ENCODE results near the gene QDPR. TPM values are rescaled to one million over a fixed set of nuclear protein-coding genes. Genes with fewer than 3 reads are reported as not detected.
"Not testable (repeated sequence)": the region's sequence is repeated elsewhere in the genome, so short reads cannot be mapped to it uniquely, and the experiment has no call there.

The QDPR gene
- total RNA-seq, 6 experiments from 2014 or later: 43.4 to 154 (median 81.5) TPM

DNA sequence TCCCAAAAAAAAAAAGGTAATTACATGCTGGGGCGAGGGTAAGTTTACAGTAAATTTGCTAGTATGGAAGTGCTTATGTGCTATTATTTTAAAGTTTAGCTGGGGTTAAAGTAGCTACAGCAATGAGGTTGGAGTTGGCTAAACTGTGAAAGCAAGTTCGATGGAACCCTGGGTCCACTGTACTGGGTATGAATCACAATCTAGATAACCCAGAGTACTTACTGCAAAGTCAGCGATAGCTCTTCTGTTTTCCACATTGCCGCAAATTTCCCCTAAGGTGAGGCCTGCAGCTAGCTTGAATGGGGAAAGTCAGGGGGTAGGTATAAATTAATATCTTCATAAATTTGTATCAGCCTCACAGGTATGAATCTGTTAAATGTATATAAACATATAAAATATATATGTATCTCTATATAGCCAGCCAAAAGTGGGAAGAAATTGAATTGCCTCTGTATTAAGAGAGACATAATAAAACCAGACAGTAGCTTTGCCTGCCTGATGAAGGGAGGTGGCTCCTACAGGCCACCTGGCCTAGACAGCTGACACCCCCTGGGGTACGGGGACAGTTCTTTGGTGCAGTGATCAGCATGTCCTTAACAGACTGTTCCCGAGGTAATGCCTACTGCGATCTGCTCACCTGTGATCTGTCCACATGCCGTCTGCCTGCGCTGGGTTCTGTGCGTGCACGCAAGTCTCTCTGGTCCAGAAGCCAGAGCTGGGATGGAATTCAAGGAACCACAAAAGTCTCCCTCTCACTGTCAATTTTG is 33.7 kb upstream of the QDPR start:
- H3K27me3 ChIP-seq: no peaks in the 10 kb centered on the region
- TF ChIP-seq, protein P1, sequence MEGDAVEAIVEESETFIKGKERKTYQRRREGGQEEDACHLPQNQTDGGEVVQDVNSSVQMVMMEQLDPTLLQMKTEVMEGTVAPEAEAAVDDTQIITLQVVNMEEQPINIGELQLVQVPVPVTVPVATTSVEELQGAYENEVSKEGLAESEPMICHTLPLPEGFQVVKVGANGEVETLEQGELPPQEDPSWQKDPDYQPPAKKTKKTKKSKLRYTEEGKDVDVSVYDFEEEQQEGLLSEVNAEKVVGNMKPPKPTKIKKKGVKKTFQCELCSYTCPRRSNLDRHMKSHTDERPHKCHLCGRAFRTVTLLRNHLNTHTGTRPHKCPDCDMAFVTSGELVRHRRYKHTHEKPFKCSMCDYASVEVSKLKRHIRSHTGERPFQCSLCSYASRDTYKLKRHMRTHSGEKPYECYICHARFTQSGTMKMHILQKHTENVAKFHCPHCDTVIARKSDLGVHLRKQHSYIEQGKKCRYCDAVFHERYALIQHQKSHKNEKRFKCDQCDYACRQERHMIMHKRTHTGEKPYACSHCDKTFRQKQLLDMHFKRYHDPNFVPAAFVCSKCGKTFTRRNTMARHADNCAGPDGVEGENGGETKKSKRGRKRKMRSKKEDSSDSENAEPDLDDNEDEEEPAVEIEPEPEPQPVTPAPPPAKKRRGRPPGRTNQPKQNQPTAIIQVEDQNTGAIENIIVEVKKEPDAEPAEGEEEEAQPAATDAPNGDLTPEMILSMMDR (IDR thresholded peaks at IDR 0.05): no peak
- TF ChIP-seq POLR2A (IDR thresholded peaks at IDR 0.05): no peak
- H3K4me3 ChIP-seq: no peak overlapping the region
- DNase-seq (no peak), ATAC-seq (no peak)
- H3K36me3 ChIP-seq: no peaks in the 10 kb centered on the region
- H3K4me1 ChIP-seq: no peaks in the 10 kb centered on the region
- WGBS (ENCODE audit: insufficient coverage, low coverage, low lambda C conversion rate, missing lambda C conversion rate): 33% methylated on average over 6 of the region's 11 CpGs
- intact Hi-C loops (cut with DNase I): loop anchor here (10.0 kb wide), 1 partner anchor 89 kb away; no protein-coding TSS in a partner anchor
- H3K27ac ChIP-seq: no peak overlapping the region
- no peaks in the 10 kb centered on the region for H3K9me3 ChIP-seq

DNA sequence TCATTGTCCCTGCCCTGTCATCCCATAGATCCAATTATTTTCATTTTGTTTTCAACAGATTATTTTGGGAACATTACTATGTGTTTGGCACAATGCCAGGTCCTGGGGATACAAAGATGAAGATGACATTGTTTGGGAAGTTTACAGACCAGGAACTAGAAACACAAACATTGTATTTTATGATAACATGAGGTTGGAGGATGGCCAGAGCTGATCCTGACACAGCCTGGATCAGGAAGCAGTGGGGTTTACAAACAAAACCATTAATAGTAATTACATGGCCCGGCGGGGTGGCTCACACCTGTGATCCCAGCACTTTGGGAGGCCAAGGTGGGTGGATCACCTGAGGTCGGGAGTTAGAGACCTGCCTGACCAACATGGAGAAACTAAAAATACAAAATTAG is 32.9 kb upstream of the QDPR start:
- H3K4me1 ChIP-seq: no peaks in the 10 kb centered on the region
- no peak for DNase-seq
- no peaks in the 10 kb centered on the region for H3K27me3 ChIP-seq
- no peak for TF ChIP-seq POLR2A (IDR thresholded peaks at IDR 0.05)
- TF ChIP-seq, protein P1 (IDR thresholded peaks at IDR 0.05): no peak
- intact Hi-C loops (cut with DNase I): loop anchor here (10.0 kb wide), 1 partner anchor 90 kb away; no protein-coding TSS in a partner anchor
- WGBS (ENCODE audit: insufficient coverage, low coverage, low lambda C conversion rate, missing lambda C conversion rate): 50% methylated on average over 1 of the region's 3 CpGs
- no peaks in the 10 kb centered on the region for H3K36me3 ChIP-seq
- no peak overlapping the region for H3K4me3 ChIP-seq
- no peaks in the 10 kb centered on the region for H3K9me3 ChIP-seq
- H3K27ac ChIP-seq: no peak overlapping the region
- ATAC-seq: peak in 1 of 4 donors; percentile 22

DNA sequence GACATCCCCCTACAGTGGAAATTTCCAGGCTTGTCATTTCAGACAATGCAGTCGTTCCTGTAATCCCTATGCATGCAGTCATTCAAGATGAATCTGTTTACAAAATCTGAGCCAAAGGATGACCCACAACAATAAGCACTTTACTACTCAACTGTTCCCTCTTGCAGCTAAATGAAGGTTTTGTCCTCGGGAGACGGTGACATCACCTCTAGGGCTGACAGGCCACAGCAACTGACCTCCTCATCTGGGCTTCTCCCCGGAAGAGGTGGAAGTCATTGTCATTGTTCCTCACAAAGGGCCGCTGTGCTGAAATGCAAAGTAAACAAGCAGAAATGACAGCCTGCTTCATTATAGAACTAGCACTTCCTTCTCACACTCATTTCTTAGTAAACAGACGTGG is 32.3 kb upstream of the QDPR start:
- Histone ChIP-seq H3K27me3 (no peaks in the 10 kb centered on the region), H3K36me3 (no peaks in the 10 kb centered on the region), H3K27ac (no peak overlapping the region), H3K4me3 (no peak overlapping the region), H3K4me1 (no peaks in the 10 kb centered on the region), H3K9me3 (no peaks in the 10 kb centered on the region)
- intact Hi-C loops (cut with DNase I): loop anchor here (10.0 kb wide), 1 partner anchor 91 kb away; no protein-coding TSS in a partner anchor
- DNase-seq (no peak), ATAC-seq (peak in 2 of 4 donors; percentile 10 to 34)
- TF ChIP-seq, protein P1 (IDR thresholded peaks at IDR 0.05): no peak
- no peak for TF ChIP-seq POLR2A (IDR thresholded peaks at IDR 0.05)
- 56% methylated on average over 6 of the region's 6 CpGs for WGBS (ENCODE audit: insufficient coverage, low coverage, low lambda C conversion rate, missing lambda C conversion rate)

DNA sequence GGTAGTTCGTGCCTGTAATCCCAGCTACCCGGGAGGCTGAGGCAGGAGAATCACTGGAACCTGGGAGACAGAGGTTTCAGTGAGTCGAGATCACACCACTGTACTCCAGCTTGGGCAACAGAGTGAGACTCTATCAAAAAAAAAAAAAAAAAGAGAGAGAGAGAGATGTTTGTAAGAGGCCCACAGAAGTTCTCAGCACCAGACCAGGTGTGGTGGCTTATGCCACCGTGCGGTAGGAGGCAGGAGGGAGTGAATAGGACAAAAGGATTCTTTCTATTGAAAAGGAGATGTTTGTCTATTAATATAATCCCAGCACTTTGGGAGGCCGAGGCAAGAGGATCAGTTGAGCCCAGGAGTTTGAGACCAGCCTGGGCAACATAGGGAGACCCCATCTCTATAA is 25.2 kb upstream of the QDPR start:
- H3K27me3 ChIP-seq; H3K4me1 ChIP-seq; H3K36me3 ChIP-seq; H3K9me3 ChIP-seq; H3K4me3 ChIP-seq; H3K27ac ChIP-seq; DNase-seq; intact Hi-C loops (cut with DNase I): not testable (repeated sequence)
- peak in 2 of 4 donors; percentile 16 to 20 for ATAC-seq
- 87% methylated on average over 5 of the region's 6 CpGs for WGBS (ENCODE audit: insufficient coverage, low coverage, low lambda C conversion rate, missing lambda C conversion rate)

DNA sequence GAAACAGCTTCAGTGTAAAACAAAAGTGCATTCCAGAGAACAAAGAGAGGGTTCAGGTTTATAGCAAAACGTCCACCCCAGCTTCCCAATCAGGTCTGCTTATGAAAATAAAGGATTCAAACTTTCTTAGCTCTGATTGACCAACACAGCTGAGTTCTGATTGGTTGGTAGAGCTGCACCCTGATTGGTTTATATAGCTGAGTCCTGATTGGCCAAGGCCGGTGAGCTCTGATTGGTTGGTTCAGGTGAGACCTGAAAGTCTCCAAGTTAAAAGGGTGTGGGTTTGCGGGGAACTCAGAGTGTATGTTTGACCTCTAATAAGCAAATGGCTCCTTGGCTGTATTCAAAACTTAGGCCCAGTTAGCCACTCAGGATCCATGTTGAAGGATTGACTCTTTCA is 24.0 kb upstream of the QDPR start:
- Histone ChIP-seq H3K27me3 (no peaks in the 10 kb centered on the region), H3K9me3 (peaks cover 0 to 2% (median 0%) of the 10 kb centered on the region in 4 donors), H3K4me1 (no peaks in the 10 kb centered on the region), H3K27ac (peak overlapping the region in 1 of 3 donors; percentile 58), H3K4me3 (no peak overlapping the region), H3K36me3 (no peaks in the 10 kb centered on the region)
- intact Hi-C loops (cut with DNase I): no loop called here
- ATAC-seq (peak in 2 of 4 donors; percentile 68 to 84), DNase-seq (no peak)
- 43% methylated on average over 3 of the region's 3 CpGs for WGBS (ENCODE audit: insufficient coverage, low coverage, low lambda C conversion rate, missing lambda C conversion rate)
- no peak for TF ChIP-seq POLR2A (IDR thresholded peaks at IDR 0.05)
- TF ChIP-seq, protein P1 (IDR thresholded peaks at IDR 0.05): no peak
